GM21737 (cell line): ENCODE data around the gene YPEL1.
"Not testable (repeated sequence)": the region's sequence is repeated elsewhere in the genome, so short reads cannot be mapped to it uniquely, and the experiment has no call there.

Source experiments
- ATAC-seq: cut with Tn5 transposase; IDR thresholded peaks from one replicate; pipeline ENCODE4 v1.9.1; 2021; ENCODE audit warnings: mild to moderate bottlenecking, moderate library complexity; ENCODE audit not compliant: unreplicated experiment

The YPEL1 gene

GRCh38 chr22:21685164-21685513 lies 50.5 kb downstream of the YPEL1 start:
- ATAC-seq, result no peak

GRCh38 chr22:21684492-21685163 lies 51.0 kb downstream of the YPEL1 start:
- ATAC-seq, result no peak

- ATAC-seq, result no peak
Measured at GRCh38 chr22:21683401-21683811, 52.2 kb downstream of the YPEL1 start.

GRCh38 chr22:21682385-21683175 lies 53.0 kb downstream of the YPEL1 start:
- ATAC-seq, result no peak

- no peak for ATAC-seq
Measured at GRCh38 chr22:21681566-21682370, 53.8 kb downstream of the YPEL1 start.

- ATAC-seq, result no peak
Measured at GRCh38 chr22:21680830-21681565, 54.6 kb downstream of the YPEL1 start.

- no peak for ATAC-seq
Measured at GRCh38 chr22:21679383-21679782, 56.2 kb downstream of the YPEL1 start.

- not testable (repeated sequence) for ATAC-seq
Measured at GRCh38 chr22:21678842-21679241, 56.8 kb downstream of the YPEL1 start.

GRCh38 chr22:21677606-21678443 lies 57.8 kb downstream of the YPEL1 start:
- no peak for ATAC-seq

- ATAC-seq, result no peak
Measured at GRCh38 chr22:21674638-21675245, 60.9 kb downstream of the YPEL1 start.

DNA sequence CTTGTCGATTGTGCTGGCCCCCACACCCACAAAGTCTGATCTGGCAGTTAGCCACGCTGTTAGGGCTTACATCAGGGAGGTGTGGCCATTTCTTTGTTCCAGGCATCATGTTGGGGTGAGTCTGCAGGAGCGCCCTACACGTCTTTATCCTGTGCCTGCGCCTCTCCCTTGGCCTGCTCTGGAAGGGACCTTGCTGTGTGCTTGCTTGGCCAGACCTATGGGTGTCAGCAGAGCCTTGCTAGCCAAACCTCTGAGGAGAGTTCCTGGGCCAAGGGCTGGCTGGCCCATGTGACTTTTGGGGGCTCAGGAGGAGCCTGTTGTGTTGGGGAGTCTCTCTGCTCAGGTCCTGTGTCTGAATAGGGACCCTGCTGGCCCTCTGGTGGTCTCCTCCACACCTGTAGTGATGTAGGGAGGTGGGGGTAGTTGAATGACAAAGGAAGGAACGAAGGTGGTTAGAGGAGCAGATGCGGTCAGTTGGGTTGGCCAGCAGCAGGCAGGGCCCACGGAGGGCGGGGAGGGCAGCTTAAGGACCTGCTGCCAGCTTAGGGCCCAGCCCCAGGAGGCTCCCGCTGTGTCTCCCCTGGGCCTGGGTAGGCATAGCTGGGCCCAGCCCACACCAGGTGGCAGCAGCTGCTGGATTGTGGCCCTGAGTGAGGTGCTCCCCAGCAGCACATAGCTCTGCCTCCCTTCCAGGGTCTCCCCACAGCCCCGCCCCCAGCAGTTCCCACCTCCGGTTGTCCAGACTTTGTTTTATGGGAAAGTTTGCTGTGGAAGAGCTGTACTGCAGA lies 61.9 kb downstream of the YPEL1 start:
- no peak for ATAC-seq

DNA sequence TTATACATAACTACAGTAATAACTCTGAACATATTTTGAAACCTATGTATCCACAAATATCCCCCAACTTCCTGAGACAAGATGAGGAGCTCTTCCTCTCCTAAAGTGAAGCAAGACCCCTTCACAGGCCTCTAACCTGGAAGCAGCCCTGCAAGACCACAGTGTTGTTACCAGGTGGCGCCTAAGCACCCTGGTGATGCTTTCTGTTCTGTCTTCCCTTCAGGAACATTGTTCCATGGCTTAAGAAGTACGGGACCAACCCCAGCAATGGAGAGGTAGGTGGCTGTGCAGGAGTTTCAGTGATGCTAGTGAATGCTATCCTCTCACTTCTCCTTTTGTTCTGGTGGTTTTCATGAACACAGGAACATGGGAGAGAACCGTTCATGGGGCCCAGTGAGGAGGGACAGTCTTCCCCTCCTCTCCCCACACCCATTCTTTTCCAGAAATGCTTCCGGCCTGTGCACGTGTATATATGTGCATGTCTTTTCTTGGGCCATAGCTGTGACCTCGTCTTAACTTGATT lies 63.4 kb downstream of the YPEL1 start:
- no peak for ATAC-seq

DNA sequence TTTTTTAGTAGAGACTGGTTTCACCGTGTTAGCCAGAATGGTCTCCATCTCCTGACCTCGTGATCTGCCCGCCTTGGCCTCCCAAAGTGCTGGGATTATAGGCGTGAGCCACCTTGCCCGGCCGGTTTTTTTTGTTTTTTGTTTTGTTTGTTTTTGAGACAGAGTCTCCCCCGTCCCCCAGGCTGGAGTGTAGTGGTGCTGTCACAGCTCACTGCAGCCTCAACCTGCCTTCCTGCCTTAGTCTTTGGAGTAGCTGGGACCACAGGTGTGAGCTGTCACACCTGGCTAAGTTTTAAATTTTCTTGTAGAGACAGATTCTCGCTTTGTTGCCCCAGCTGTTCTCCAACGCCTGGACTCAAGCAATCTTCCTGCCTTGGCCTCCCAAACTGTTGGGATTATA lies 66.6 kb downstream of the YPEL1 start:
- ATAC-seq, result no peak

- no peak for ATAC-seq
Measured at GRCh38 chr22:21666786-21667185, 68.8 kb downstream of the YPEL1 start.

DNA sequence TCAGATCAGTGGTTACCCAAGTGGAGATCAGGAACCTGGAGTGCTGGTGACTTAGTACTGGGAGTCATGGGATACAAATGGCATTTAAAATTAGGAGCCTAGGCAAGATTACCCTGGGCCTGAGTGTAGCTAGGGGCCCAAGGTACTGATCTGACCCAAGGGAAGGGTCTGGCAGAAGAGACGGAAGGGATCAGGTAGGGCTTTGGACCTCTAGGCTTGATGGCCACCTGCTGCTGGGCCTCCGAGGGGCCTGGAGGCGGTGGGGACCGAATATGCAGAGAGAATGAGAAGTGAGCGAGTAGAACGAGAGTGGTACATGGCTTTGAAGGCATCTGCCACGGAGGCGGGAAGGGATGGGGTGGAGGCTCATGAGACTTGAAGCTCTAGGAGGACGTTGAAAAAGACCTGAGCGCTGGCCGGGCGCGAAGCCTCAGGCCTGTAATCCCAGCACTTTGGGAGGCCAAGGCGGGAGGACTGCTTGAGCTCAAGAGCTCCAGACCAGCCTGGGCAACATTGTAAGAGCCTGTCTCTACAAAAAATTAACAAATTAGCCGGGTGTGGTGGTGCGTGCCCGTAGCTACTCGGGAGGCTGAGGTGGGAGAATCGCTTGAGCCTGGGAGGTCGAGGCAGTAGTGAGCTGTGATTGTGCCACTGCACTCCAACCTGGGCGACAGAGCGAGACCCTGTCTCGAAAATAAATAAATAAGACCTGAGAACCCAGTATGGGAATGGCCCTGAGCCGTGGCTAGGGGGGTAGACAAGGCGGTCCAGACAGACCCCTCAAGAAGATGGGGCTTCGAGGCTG lies 70.3 kb downstream of the YPEL1 start:
- no peak for ATAC-seq

DNA sequence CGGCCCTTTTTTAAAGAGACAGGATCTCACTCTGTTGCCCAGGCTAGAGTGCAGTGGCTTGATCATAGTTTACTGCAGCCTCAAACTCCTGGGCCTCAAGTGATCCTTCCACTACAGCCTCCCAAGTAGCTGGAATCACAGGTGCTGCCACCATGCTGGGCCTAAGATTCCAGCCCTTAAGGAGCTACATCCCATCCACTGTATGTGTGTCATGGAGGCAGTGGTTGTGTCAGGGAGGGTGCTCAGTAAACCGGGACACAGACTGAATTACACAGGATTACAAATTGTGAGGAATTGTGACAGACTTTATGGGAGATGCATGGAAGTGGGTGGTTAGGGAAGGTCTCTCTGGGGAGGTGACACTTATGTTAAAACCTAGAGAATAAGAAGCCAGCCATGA lies 71.9 kb downstream of the YPEL1 start:
- no peak for ATAC-seq

- no peak for ATAC-seq
Measured at GRCh38 chr22:21661991-21662390, 73.6 kb downstream of the YPEL1 start.

GRCh38 chr22:21660904-21661303 lies 74.7 kb downstream of the YPEL1 start:
- no peak for ATAC-seq
